Activated CD8-positive, alpha-beta memory T cell treated with anti-CD3 and anti-CD28 coated beads for 36 hours (primary cell): Measurements from ENCODE around the gene NOTUM. TPM values are rescaled to one million over a fixed set of nuclear protein-coding genes. Genes with fewer than 3 reads are reported as not detected.

Experiments
- CTCF ChIA-PET: fragments of 350-600 bp; sonication (Branson Sonifier 250); formaldehyde crosslinking; loops from one replicate; lab custom pipeline; 2021; ENCODE audit warnings: antibody characterized with exemption; lab: Charles Lee
- POLR2A ChIA-PET: fragments of 350-600 bp; sonication (Branson Sonifier 250); formaldehyde crosslinking; loops from one replicate; lab custom pipeline; 2021; ENCODE audit warnings: antibody characterized with exemption; lab: Charles Lee
- total RNA-seq, 2 experiments: library from RNA; stranded (reverse); gene quantifications; one replicate each; pipeline ENCODE4 v1.2.3, GENCODE V29; 2021

NOTUM gene
- total RNA-seq, 2 experiments from 2014 or later: 0.38 to 0.40 TPM

DNA sequence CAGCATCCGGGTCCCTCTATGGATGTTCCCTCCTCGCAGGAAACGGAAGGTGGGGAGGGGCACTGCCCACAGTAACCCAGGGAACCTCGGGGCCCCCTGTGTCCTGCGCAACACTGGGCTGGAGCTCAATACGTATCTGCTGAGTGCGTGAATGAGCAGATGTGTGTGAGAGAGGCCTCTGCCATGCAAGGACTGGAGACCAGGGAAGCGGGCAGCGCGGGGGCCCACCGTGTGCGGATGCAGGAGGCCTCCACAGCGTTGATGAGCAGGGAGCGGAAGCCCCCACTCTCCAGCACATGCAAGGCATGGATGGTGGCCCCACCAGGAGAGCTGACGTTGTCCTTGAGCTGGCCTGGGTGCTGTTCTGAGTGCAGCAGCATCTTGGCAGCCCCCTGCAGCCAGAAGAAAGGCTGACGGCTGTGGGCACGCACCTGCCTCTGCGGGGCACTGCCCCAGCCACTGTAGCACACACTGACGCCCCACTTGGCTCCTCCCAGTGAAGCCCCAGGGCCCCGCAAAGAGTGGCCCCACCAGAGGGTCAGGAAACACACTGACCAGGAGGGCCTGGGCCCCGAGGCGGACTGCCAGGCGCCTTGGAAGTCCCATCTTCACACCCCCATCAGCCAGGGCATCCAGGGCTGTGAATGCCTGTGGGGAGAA is 26.8 kb downstream of the NOTUM start:
- CTCF ChIA-PET: no interaction called here
- POLR2A ChIA-PET: no interaction called here

DNA sequence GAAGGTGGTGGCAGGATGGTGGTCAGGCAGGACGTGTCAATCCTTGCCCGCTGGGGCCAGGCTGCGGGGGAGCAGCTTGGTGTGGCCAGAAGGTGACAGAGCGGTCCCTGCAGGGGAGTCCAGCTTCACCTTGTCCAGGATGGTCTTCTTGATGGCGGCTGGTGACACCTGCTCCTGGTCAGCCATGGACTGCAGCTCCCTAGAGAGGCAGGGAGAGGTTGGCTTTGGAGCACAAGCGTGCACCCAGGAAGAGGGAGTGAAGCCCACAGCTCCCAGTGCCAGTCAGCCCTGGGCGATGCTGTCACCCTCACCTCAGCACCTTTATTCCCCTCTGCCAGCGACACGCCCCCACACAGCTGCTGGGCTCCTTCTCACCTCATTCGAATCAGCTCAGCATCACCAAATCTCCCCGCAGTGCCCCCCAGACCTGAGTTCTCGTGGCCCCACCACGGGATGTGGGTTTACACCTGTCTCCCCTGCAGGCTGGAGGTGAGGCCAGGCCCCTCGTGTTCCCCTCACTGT is 27.7 kb downstream of the NOTUM start:
- ChIA-PET CTCF (no interaction called here), POLR2A (interaction anchor here (0.5 kb wide), 1 partner anchor 220 kb away, joined by 5 read pairs; no protein-coding TSS in a partner anchor)

DNA sequence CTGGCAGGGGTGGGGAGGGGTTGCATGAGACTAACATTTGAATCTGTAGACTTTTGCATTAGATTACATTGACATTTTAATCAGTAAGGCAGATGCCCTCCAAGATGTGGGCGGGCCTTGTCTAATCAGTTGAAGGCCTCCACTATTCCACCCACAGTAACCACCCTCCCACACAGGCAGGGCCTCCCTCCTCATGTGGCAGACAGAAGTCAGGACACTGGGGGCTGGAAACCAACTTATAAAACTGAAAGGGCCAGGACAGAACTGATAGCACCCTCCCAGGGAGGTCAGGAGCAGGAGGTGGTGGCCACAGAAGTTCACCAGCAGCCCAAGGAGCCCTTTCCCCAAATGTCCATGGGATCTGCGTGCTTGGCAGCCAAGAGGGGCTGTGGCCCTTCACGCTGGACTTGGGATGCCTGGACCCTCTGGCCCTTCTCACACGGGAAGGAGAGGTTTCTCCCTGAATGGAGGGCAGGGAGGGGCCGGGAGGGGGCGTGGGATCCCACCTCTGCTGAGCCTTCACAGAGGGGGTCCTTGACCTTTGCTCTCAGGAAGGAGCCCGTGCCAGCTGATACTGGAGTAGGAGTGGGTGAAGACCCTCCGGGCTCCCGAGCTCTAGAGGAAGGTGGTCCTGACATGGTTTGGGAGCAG is 28.5 kb downstream of the NOTUM start:
- POLR2A ChIA-PET: interaction anchor here (0.5 kb wide), 1 partner anchor 219 kb away, joined by 5 read pairs; no protein-coding TSS in a partner anchor

DNA sequence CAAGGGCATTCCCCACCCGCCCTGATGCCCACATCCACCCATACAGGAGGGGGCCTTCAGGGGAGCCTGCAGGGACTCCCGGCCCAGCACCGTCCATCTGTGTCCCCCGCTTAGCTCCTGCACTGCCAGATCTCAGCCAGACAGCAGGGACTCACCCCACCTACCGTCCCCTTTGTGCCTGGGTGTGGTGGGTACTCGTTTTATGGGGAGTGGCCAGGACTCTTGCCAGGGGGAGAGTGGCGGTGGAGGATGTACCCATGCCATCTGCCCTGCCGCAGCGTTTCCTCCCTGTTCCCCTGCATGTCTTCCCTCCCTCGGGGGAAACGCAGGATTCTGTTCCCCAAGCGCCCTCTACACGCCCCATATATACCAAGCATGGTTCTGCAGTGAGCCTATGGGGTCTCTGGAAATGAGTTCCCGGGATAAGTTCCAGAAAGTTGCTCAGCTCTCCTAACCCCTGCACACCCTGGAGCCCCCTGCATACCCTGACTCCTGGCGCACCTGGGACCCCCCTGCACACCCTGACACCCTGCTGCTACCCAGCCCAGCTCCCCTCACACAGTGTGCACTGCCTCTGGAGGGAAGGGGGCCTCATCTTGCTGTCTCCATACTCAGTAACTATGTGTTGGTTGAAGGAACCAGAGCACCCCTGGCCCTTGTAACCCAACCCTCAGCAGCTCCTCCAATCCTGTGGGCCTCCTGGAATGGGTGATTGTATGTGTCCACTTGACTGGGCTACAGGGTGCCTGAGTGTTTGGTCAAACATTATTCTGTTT is 29.2 kb downstream of the NOTUM start:
- ChIA-PET POLR2A (interaction anchor here (0.6 to 0.9 kb wide), 2 partner anchors 66 to 92 kb away, joined by 3 to 4 read pairs; partner anchors contain the start of genes CENPX and LRRC45), CTCF (interaction anchor here (1.0 kb wide), 1 partner anchor 28 kb away, joined by 3 read pairs; no protein-coding TSS in a partner anchor)

More for the DNA sequence above, 28.5 kb downstream of the NOTUM start:
- CTCF ChIA-PET: interaction anchor here (1.0 kb wide), 1 partner anchor 27 kb away, joined by 3 read pairs; no protein-coding TSS in a partner anchor

DNA sequence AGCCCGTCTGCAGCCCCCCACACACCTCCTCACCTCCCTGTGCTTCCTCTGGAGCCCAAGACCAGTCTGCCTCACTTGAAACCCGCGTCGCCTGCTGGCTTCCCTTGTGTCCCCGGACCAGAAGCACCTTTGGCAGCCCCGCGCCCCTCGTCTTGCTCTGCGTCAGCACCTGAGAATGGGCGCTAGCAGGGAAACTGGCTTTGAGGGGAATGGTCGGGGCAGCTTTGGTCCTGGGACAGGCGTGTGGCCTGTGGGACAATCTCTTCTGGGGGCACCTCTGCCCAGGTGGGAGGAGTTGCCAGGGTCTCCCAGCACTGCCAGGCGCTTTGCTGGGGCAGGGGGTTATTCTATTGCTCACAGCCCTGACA is 29.8 kb downstream of the NOTUM start:
- CTCF ChIA-PET: interaction anchor here (1.2 kb wide), 1 partner anchor 14 kb away, joined by 6 read pairs; the partner anchor contains the start of gene SIRT7
- POLR2A ChIA-PET: interaction anchor here (0.9 kb wide), 1 partner anchor 92 kb away, joined by 3 read pairs; the partner anchor contains the start of genes CENPX and LRRC45

DNA sequence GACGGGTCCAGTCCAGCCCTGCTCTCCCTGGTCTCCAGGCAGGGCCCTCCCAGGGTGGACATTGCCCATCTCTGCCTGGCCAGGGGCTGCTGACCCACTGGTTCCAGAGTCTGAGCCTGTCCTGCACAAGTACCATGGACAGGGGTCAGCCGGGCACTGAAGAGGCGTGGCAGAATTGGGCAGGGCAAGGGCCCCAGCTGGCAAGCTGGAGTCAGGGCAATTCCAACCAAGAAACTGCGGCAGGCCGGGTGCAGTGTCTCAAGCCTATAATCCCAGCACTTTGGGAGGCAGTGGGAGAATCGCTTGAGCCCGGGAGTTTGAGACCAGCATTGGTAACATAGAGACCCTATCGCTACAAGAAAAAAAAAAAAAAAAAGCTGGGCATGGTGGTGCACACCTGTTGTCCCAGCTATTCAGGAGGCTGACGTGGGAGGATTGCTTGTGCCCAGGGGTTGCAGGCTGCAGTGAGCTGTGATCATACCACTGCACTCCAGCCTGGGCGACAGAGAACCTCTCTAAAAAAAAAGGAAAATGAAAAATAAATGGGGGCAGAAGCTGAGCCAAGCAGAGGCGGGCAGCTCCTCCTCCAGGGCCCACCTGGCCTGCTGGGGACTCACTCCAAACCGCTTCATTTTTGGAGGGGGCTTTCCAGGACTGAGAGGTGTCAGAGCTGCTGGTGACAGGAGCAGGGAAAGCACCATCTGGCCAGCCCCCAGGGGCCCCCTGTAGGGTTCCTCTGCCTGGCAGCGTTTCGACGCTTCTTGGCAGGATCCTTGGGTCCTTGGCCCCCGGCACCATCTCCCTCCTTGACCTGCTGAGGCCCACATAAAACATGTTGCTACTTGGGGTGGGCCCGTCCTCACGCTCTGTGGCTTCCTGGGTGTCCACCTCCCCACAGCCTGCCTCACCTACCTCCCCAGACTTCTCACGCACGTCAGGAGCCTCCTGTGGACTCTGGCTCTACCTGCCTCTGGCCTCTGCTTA is 30.6 kb downstream of the NOTUM start:
- ChIA-PET CTCF (interaction anchor here (0.8 to 1.2 kb wide), 2 partner anchors 13 to 91 kb away, joined by 4 to 6 read pairs; partner anchors contain the start of gene SIRT7), POLR2A (interaction anchor here (0.5 kb wide), 1 partner anchor 156 kb away, joined by 3 read pairs; no protein-coding TSS in a partner anchor)

DNA sequence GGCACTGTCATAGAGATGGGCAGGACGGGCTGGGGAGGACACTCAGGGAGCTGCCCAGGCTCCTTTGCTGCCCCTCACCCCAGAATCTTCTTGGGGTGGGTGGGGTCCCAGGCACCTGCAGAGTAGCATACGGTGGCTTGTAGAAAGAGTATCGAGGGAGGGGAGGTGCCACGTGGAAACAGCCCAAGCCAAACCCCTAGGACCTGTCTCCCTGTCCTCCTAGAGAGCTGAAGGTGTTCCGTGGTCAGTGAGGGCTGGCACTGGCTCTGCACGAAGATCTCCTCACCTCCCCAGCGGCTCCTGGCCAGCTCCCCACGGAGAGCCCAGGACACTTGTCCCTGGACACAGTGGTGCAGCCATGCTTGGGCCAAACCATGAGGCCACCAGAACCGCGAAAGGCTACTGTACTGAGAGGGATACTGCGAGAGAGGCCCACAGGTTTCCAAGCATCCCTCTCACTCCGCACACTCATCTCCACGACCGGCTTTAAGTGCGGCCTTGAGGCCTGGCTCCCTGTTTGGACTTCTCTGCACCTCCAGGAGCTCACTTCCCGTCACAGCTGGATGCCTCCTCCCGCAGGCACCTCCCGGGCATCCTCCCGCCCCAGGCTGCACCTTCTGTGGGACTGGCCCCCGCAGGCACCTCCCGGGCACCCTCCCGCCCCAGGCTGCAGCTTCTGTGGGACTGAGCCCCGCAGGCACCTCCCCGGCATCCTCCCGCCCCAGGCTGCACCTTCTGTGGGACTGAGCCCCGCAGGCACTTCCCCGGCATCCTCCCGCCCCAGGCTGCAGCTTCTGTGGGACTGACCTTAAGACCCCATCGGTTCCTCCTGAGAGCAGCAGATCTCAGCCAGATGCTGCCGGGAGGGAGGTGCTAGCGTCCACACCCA is 31.5 kb downstream of the NOTUM start:
- POLR2A ChIA-PET: interaction anchor here (1.3 kb wide), 1 partner anchor 8 kb away, joined by 4 read pairs; the partner anchor contains the start of gene PYCR1
- CTCF ChIA-PET: interaction anchor here (1.2 to 2.2 kb wide), 2 partner anchors 12 to 60 kb away, joined by 6 to 9 read pairs; partner anchors contain the start of gene SIRT7

DNA sequence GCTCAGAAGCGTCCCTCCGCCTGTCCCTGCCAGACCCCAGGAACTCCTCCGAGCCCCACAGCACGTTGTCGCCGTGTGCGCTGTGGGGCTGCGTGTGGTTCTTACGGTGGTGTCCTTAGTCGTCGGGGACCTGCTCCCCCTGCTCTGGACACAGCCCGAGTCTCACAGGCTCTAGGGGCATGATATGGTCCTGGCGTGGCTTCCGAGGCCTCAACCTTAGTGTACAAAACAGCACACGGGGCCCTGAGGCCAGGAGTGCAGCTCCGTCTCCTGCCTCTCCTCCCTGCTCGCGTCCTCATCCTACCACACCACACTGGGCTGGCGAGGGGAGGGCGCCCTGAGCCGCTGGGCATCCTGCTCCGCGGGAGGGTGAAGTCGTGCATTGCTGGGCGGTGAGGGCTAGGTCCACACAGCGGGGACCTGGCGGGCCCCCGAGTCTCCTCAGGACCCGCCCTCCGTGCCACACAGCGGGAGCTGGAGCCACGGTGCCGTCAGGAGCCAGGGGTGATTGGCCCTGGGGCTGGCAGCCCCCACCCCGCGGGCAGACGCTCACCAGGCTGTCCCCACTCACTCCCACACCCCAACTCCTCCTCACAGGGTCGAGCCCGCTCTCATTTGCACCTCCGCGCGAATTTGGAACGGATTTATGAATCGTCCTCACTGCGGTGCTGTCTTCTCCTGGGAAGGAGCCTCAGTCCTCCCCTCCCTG is 32.3 kb downstream of the NOTUM start:
- ChIA-PET CTCF (interaction anchor here (1.2 to 2.2 kb wide), 3 partner anchors 37 to 109 kb away, joined by 3 to 9 read pairs (median 4); partner anchors contain the start of genes ALYREF, ANAPC11 and DCXR), POLR2A (interaction anchor here (1.3 kb wide), 1 partner anchor 9 kb away, joined by 4 read pairs; the partner anchor contains the start of gene PYCR1)

DNA sequence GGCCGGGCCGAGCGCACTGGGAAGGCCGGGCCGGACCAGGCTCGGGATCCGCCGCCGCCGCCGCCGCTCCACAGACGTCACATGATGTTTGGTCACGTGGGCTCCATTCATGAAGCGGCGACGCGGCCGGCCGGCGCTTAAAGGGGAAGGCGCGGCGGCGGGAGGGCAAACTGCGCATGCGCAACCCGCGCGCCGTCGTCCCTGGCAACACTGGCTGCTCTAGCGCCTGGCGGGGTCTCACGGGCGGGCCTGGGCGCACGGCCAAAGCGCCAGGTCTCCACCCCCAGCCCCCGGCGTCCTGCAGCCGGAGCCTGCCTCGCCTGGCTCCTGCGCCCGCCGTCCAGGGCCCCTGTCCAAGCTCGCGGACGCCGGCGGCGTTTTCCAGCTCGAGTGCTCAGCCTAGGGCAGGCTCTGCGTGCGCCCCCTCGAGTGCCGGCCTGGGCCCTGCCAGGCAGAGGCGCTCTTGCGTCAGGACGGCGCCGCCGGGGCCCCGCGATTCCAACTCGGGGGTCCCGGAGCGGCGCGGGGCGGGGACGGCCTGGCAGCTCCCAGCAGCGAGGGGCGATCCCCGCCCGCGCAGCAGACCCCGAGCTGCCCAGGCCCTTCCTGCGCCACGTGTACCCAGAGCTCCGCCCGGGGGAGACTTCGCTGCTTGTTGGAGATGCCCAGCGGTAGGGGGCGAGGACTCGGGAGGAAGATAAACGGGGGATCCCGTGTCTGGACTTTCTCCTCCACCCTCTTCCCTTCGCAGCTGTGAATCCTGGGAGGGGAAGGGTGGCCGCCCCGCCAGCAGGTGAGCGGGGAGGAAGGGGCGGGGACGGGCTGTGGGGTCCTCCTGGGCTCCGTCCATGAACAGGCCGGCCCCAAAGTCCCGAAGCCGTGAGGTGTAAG is 33.1 kb downstream of the NOTUM start, which contains the start of gene MAFG:
MAFG (minus strand) TSS at position 83 of the 891 bp plus-strand sequence. CDS start 4,550 bp downstream, outside the sequence.
- ChIA-PET CTCF (interaction anchor here (0.6 to 2.2 kb wide), 7 partner anchors 10 to 474 kb away, joined by 3 to 9 read pairs (median 3); partner anchors contain the start of genes ALYREF, ANAPC11 and DCXR), POLR2A (interaction anchor here (0.6 to 1.3 kb wide), 3 partner anchors 9 to 44 kb away, joined by 4 to 11 read pairs (median 5); partner anchors contain the start of gene PYCR1)

DNA sequence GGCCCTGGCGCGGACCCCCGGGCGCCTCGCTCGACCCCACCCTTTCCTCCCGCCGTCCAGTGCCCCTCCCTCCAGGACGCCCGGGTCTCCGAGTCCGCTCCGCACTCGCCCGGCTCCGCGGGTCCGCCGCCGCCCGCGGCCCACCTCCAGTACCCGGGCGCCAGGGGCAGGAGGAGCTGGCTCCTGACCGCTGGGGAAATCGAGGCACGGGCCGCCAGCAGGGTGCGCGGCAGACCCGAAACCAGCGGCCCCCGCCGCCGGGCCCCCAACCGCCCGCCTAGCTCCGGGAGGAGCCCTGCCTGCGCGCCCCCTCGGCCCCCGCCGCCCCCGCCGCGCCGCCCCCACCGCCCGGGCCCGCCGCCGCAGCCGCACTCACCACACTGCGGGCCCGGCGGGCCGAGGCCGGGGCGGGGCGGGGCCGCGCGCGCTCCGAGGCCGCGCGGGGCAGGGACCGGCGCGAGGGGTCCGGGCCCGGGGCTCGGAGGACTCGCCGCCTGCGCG is 33.8 kb downstream of the NOTUM start:
- ChIA-PET POLR2A (interaction anchor here (0.6 to 1.4 kb wide), 7 partner anchors 11 to 216 kb away, joined by 3 to 11 read pairs (median 4); partner anchors contain the start of gene MCRIP1), CTCF (interaction anchor here (0.6 to 2.2 kb wide), 5 partner anchors 10 to 420 kb away, joined by 3 to 9 read pairs (median 3); partner anchors contain the start of gene DCXR)

DNA sequence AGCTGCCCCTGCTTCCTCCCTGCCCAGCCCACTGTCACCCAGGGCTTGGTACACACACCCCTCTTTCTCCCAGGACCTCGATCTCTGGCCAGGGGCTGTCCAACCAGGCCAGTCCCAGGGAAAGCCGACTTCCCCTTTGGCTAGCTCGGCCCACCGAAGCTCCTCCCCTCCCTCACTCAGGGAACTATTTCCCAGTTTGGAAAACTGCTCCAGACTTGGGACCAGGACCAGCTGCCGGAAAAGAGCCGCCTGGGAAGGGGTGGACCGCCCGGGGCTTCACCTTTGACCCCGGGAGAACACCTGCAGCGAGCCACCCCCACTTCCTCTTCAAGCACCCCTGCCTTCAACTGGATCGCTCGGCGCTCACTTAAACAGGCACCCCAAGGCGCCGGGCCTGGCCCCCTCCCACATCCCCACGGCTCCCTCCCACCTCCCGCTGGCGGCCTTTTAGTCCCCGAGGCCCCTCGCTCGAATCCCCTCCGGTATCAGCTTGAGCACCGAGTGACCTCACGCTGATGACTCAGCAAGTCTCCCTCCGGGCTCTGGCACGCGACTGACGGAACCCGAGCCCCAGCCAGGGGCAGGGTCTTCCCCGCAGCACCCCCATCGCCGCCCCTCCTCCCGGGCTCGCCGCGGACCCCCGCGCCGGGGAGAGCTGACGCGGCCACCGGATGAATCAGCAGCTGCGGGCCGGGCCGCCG is 34.4 kb downstream of the NOTUM start:
- ChIA-PET CTCF (interaction anchor here (1.0 to 1.3 kb wide), 2 partner anchors 57 to 104 kb away, joined by 3 read pairs; no protein-coding TSS in a partner anchor), POLR2A (interaction anchor here (0.7 to 1.4 kb wide), 9 partner anchors 10 to 391 kb away, joined by 3 to 6 read pairs (median 3); partner anchors contain the start of genes CD7 and MCRIP1)

DNA sequence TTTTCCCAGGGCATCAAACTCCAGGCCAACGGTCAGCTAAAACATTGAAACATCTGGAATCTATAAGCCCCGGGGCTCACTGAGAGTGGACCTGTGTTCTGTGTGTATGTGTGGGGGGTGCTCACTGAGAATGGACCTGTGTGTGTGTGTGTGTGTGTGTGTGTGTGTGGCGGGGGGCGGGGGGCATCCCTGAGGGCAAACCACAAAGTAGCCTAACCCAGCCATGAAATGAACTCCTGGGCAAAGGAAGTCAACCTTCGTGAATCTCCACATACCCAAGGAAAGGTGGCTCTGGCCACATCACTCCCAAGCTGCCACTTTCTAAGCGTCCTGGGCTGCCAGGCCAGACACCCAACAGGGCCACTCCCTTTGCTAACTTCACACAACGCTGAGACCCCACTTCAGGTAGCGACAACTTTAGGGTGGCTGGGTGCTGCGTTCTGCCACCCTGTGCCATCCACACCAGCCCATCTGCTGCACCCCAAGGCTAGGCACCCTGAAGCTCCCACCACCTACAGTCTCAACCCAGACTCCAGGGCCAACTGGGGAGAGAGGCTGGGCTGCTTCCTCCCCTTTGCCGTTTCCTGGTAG is 35.0 kb downstream of the NOTUM start:
- CTCF ChIA-PET: interaction anchor here (1.0 to 1.5 kb wide), 2 partner anchors 9 to 56 kb away, joined by 3 to 4 read pairs; no protein-coding TSS in a partner anchor

More for the DNA sequence above, 35.0 kb downstream of the NOTUM start:
- POLR2A ChIA-PET: interaction anchor here (0.7 to 1.4 kb wide), 8 partner anchors 9 to 392 kb away, joined by 3 to 6 read pairs (median 4); partner anchors contain the start of genes CD7 and MCRIP1
